IMR-90 (cell line): ENCODE results near the gene HUS1B. TPM values are rescaled to one million over a fixed set of nuclear protein-coding genes. Genes with fewer than 3 reads are reported as not detected.
A peak's percentile ranks its signal among the peaks of the same experiment; 100 is the strongest.

Experiments used
- ATAC-seq: fragments of 200-7000 bp; cut with Tn5 transposase; 2 replicates; pipeline ENCODE4 v1.9.1; 2020; ENCODE audit warnings: low read depth, mild to moderate bottlenecking, moderate library complexity
- BruUV-seq: library from RNA; stranded (reverse); fragments of 400-500 nt; replicated peaks from 2 replicates; lab custom pipeline; 2021; lab: Mats Ljungman, UMichigan
- CTCF ChIA-PET: fragments of 300-600 bp; formaldehyde crosslinking; extraction: SDS; loops from one replicate; lab custom pipeline; 2021; ENCODE audit warnings: antibody characterized with exemption; lab: Yijun Ruan, JAX
- POLR2A ChIA-PET: fragments of 300-600 bp; sonication (Branson Sonifier 250); formaldehyde crosslinking; loops from one replicate; lab custom pipeline; 2022; ENCODE audit warnings: antibody characterized with exemption; ENCODE audit not compliant: unreplicated experiment; lab: Charles Lee
- DNase-seq: peaks from one replicate; pipeline ENCODE4 v3.0.0; 2013
- H2AFZ ChIP-seq: replicated peaks from 2 replicates; pipeline ENCODE3; 2013; ENCODE audit warnings: low read length, mild to moderate bottlenecking; ENCODE audit not compliant: poor library complexity
- H2AK5ac ChIP-seq: 2 replicates; pipeline ENCODE4 v1.6.1; 2013; ENCODE audit warnings: low read depth, low read length, inconsistent platforms
- H2AK9ac ChIP-seq: replicated peaks from 2 replicates; pipeline ENCODE3; 2013; ENCODE audit warnings: mild to moderate bottlenecking, low read depth, low read length, moderate library complexity; ENCODE audit not compliant: poor library complexity
- H2BK120ac ChIP-seq: 2 replicates; pipeline ENCODE4 v1.6.1; 2013; ENCODE audit warnings: low read depth, low read length, inconsistent platforms
- H2BK15ac ChIP-seq: 3 replicates; pipeline ENCODE4 v1.6.1; 2013; ENCODE audit warnings: low read depth, low read length, inconsistent platforms
- H2BK20ac ChIP-seq: 2 replicates; pipeline ENCODE4 v1.6.1; 2013; ENCODE audit warnings: low read depth, mild to moderate bottlenecking, inconsistent platforms, low read length, moderate library complexity
- H2BK5ac ChIP-seq: 2 replicates; pipeline ENCODE4 v1.6.1; 2013; ENCODE audit warnings: mild to moderate bottlenecking, low read depth, low read length, inconsistent platforms; ENCODE audit not compliant: poor library complexity, severe bottlenecking
- H3K14ac ChIP-seq: replicated peaks from 2 replicates; pipeline ENCODE4 v1.6.1; 2013; ENCODE audit warnings: low read depth, low read length, inconsistent platforms
- H3K18ac ChIP-seq: 2 replicates; pipeline ENCODE4 v1.6.1; 2013; ENCODE audit warnings: low read depth, low read length, control low read depth
- H3K23ac ChIP-seq: 2 replicates; pipeline ENCODE4 v1.6.1; 2013; ENCODE audit warnings: low read depth, low read length, inconsistent platforms
- H3K27ac ChIP-seq: 2 replicates; pipeline ENCODE4 v1.5.1; 2013; ENCODE audit warnings: mild to moderate bottlenecking, control low read depth, low read length; ENCODE audit not compliant: insufficient read depth
- H3K27me3 ChIP-seq: 2 replicates; pipeline ENCODE4 v1.6.1; 2013; ENCODE audit warnings: low read length; ENCODE audit not compliant: control insufficient read depth, insufficient read depth
- H3K36me3 ChIP-seq: 2 replicates; pipeline ENCODE4 v1.6.1; 2013; ENCODE audit warnings: low read length, mixed read lengths; ENCODE audit not compliant: control insufficient read depth, insufficient read depth
- H3K4ac ChIP-seq: 2 replicates; pipeline ENCODE4 v1.6.1; 2013; ENCODE audit warnings: low read depth, low read length, inconsistent platforms
- H3K4me1 ChIP-seq: 2 replicates; pipeline ENCODE4 v1.6.1; 2013; ENCODE audit warnings: low read length, mixed read lengths; ENCODE audit not compliant: control insufficient read depth, insufficient read depth
- H3K4me2 ChIP-seq: 2 replicates; pipeline ENCODE4 v1.6.1; 2013; ENCODE audit warnings: low read depth, mild to moderate bottlenecking, control low read depth, low read length, moderate library complexity
- H3K4me3 ChIP-seq: 2 replicates; pipeline ENCODE4 v1.5.1; 2013; ENCODE audit warnings: low read depth, mild to moderate bottlenecking, control low read depth, low read length, moderate library complexity; ENCODE audit not compliant: insufficient read depth
- H3K56ac ChIP-seq: 2 replicates; pipeline ENCODE4 v1.6.1; 2013; ENCODE audit warnings: low read length, inconsistent platforms; ENCODE audit not compliant: insufficient read depth; ENCODE audit errors: extremely low read depth
- H3K79me1 ChIP-seq, 2 experiments: 2 replicates each; pipeline ENCODE4 v1.6.1; 2013; ENCODE audit warnings: low read length in 2 of 2, inconsistent platforms in 1 of 2, low read depth in 1 of 2
- H3K9ac ChIP-seq: 2 replicates; pipeline ENCODE4 v1.6.1; 2013; ENCODE audit warnings: low read depth, low read length, control low read depth
- H3K9me1 ChIP-seq: 2 replicates; pipeline ENCODE4 v1.6.1; 2013; ENCODE audit warnings: low read length, inconsistent platforms; ENCODE audit not compliant: insufficient read depth
- H3K9me3 ChIP-seq: 2 replicates; pipeline ENCODE4 v1.6.1; 2013; ENCODE audit warnings: low read length; ENCODE audit not compliant: control insufficient read depth, insufficient read depth
- H4K20me1 ChIP-seq: 2 replicates; pipeline ENCODE4 v1.6.1; 2013; ENCODE audit warnings: low read length, inconsistent platforms; ENCODE audit not compliant: insufficient read depth
- H4K5ac ChIP-seq: 2 replicates; pipeline ENCODE4 v1.6.1; 2013; ENCODE audit warnings: mild to moderate bottlenecking, low read depth, low read length, control low read depth
- H4K8ac ChIP-seq, 2 experiments: 2 replicates each; pipeline ENCODE4 v1.6.1; 2013; ENCODE audit warnings: low read depth in 2 of 2, low read length in 2 of 2, control low read depth in 1 of 2, inconsistent platforms in 1 of 2
- H4K91ac ChIP-seq: 2 replicates; pipeline ENCODE4 v1.6.1; 2013; ENCODE audit warnings: low read depth, low read length, inconsistent platforms; ENCODE audit not compliant: insufficient read depth
- BHLHE40 ChIP-seq: fragments of 150-350 bp; IDR thresholded peaks from 2 replicates; pipeline ENCODE4 v1.6.1; 2016; ENCODE audit warnings: mild to moderate bottlenecking, low read depth, low read length
- MAZ ChIP-seq: IDR thresholded peaks from 2 replicates; pipeline ENCODE4 v1.6.1; 2012; ENCODE audit warnings: low read depth, mild to moderate bottlenecking, low read length, improper control_type of control experiment, moderate library complexity, borderline replicate concordance
- NFE2L2 ChIP-seq: fragments of 150-350 bp; IDR thresholded peaks from 2 replicates; pipeline ENCODE4 v1.6.1; 2016; ENCODE audit warnings: low read depth, mild to moderate bottlenecking, low read length
- WGBS, 2 experiments: methylation state at CpG; one replicate each; pipeline versions ENCODE4 v1.1.5 to v1.1.7; 2013; ENCODE audit warnings: missing lambda C conversion rate in 2 of 2; ENCODE audit not compliant: insufficient read length in 1 of 2; ENCODE audit errors: extremely low coverage in 2 of 2; 5-methylcytosine and 5-hydroxymethylcytosine counted together
- dilution Hi-C: fragments of 300-500 bp; cut with HindIII; formaldehyde crosslinking; loops from one replicate; pipeline ENCODE4 v1.14.3; 2018; ENCODE audit warnings: low sequenced_read_pairs; ENCODE audit not compliant: unreplicated experiment
- in situ Hi-C: fragments of 300-500 bp; cut with MboI; formaldehyde crosslinking; loops from 3 replicates; pipeline ENCODE4 v1.14.3; 2019; ENCODE audit warnings: low sequenced_read_pairs, inconsistent platforms, mixed read lengths
- intact Hi-C: fragments of 100-400 bp; cut with micrococcal nuclease; formaldehyde crosslinking; loops from 2 replicates; pipeline ENCODE4 v1.10.0; 2022
- polyA plus RNA-seq, 3 experiments: library from polyadenylated mRNA; depleted of rRNA; stranded (reverse); fragments of >200 nt; gene quantifications; 2 replicates each; pipeline ENCODE4 v1.2.3, GENCODE V29; 2012; ENCODE audit warnings: low replicate concordance in 1 of 3
- total RNA-seq: library from RNA; depleted of rRNA; stranded (reverse); fragments of >200 nt; gene quantifications from 2 replicates; pipeline ENCODE4 v1.2.3, GENCODE V29; 2012
- TF ChIP-seq, protein P1 (sequence below): fragments of 150-350 bp; IDR thresholded peaks from 2 replicates; pipeline ENCODE4 v1.6.1; 2016; ENCODE audit warnings: low read depth, mild to moderate bottlenecking, low read length, moderate library complexity, borderline replicate concordance

Gene HUS1B
- total and polyA plus RNA-seq, 2 of the 4 experiments (the other 2 are of a cell fraction) = 0.36 to 0.39 TPM

DNA sequence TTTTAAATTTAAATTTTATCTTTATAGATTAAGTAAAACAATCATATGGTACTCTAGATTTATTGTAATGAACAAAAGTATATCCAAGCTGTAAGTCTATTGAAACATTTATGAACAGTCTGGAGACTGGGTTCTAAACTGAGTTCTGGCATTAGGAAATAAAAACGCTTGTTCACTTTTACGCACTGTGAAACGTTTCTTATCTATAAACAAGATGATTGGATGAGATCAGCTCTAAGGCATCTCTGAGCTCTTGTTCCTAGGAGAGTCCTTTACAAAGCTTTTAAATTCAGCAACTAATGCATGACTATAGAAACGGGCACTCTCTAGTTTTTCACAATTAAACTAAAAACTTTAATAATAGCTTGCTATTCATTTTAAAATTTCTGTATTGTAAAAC lies 6.8 kb downstream of the HUS1B start:
- H2AFZ ChIP-seq = no peak overlapping the region
- H3K18ac ChIP-seq = no peak overlapping the region
- no peak overlapping the region for H3K4ac ChIP-seq
- no peak overlapping the region for H4K8ac ChIP-seq
- H2BK20ac ChIP-seq = no peak overlapping the region
- H2AK9ac ChIP-seq = no peak overlapping the region
- H3K4me1 ChIP-seq = peaks cover 3% of the 10 kb centered on the region
- no peak overlapping the region for H2AK5ac ChIP-seq
- ChIA-PET POLR2A (no interaction called here), CTCF (interaction anchor here (0.6 kb wide), 2 partner anchors 14 to 483 kb away, joined by 4 read pairs; no protein-coding TSS in a partner anchor)
- H3K79me1 ChIP-seq = peaks cover 22 to 38% of the 10 kb centered on the region in 2 experiments
- in situ Hi-C loops = no loop called here
- no peak overlapping the region for H3K23ac ChIP-seq
- TF ChIP-seq BHLHE40 (peak; percentile 8; the same call in 1 of the 2 replicates), MAZ (no peak), NFE2L2 (peak; percentile 9; the same call in 1 of the 2 replicates)
- TF ChIP-seq, protein P1, sequence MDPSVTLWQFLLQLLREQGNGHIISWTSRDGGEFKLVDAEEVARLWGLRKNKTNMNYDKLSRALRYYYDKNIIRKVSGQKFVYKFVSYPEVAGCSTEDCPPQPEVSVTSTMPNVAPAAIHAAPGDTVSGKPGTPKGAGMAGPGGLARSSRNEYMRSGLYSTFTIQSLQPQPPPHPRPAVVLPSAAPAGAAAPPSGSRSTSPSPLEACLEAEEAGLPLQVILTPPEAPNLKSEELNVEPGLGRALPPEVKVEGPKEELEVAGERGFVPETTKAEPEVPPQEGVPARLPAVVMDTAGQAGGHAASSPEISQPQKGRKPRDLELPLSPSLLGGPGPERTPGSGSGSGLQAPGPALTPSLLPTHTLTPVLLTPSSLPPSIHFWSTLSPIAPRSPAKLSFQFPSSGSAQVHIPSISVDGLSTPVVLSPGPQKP = no peak
- no peak overlapping the region for H2BK5ac ChIP-seq
- H2BK120ac ChIP-seq = no peak overlapping the region
- no peaks in the 10 kb centered on the region for H3K27me3 ChIP-seq
- H4K5ac ChIP-seq = no peak overlapping the region
- no TSS peak for BruUV-seq
- no peak overlapping the region for H4K91ac ChIP-seq
- H3K9ac ChIP-seq = no peak overlapping the region
- H3K4me2 ChIP-seq = no peak overlapping the region
- H3K4me3 ChIP-seq = no peak overlapping the region
- H3K9me3 ChIP-seq = no peaks in the 10 kb centered on the region
- peaks cover 3% of the 10 kb centered on the region for H3K9me1 ChIP-seq
- H3K14ac ChIP-seq = no peak overlapping the region
- H3K56ac ChIP-seq = no peak overlapping the region
- DNase-seq (peak; percentile 78), ATAC-seq (peak; percentile 83)
- dilution Hi-C loops = no loop called here
- WGBS, 2 experiments = 20% methylated on average over 3 of the region's 4 CpGs; no CpG with 5 or more reads in 1 of the 2 experiments
- no peak overlapping the region for H2BK15ac ChIP-seq
- H3K36me3 ChIP-seq = no peaks in the 10 kb centered on the region
- H3K27ac ChIP-seq = no peak overlapping the region
- H4K20me1 ChIP-seq = peaks cover 4% of the 10 kb centered on the region; the same call in 1 of the 2 replicates
- intact Hi-C loops = no loop called here
